Upper lobe of left lung (tissue), 4 donors: ENCODE measurements around the gene KRTAP9-9.

Source experiments
- EP300 ChIP-seq, 4 donors: sonication (generic); formaldehyde crosslinking; IDR thresholded peaks; one replicate each; pipeline ENCODE4 v1.5.1; 2017; ENCODE audit warnings: antibody characterized with exemption in 4 of 4, control low read depth in 2 of 4
- POLR2AphosphoS5 ChIP-seq, 2 donors: sonication (generic); formaldehyde crosslinking; IDR thresholded peaks; one replicate each; pipeline ENCODE4 v1.5.1; 2017; ENCODE audit warnings: antibody characterized with exemption in 2 of 2

DNA sequence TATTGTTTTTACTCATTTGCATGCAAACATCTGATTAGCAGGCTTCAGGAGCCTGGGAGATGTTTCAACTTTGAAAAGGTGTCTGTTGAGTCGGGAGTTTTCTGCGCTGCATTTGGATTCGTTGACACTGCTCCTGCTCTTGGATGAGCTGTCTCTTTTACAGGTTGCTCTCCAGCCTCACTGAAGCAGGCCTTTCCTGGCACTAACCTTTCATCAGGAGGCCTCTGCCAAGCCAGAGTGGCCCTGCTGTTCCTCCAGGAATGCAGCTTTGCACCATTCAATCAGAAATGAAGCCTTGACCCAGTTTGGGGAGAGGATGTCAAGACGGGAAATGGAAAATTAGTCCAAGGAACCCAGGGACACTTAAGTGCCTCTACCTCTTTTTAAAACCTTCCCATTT is 47.8 kb downstream of the KRTAP9-9 start:
- TF ChIP-seq POLR2AphosphoS5 (IDR thresholded peaks at IDR 0.05) = no peak
- TF ChIP-seq EP300 (IDR thresholded peaks at IDR 0.05) = no peak
